Endothelial cell of umbilical vein (primary cell): Measurements from ENCODE around the gene EFNA2.

Experiments
- CTCF ChIP-seq, 2 donors: IDR thresholded peaks; 1 replicate in 1 of 2; 2 replicates in 1 of 2; pipeline ENCODE4 v1.5.1; 2011; ENCODE audit warnings: low read length in 2 of 2, mild to moderate bottlenecking in 2 of 2, moderate library complexity in 2 of 2, control low read depth in 1 of 2, inconsistent platforms in 1 of 2, low read depth in 1 of 2; ENCODE audit not compliant: insufficient read depth in 1 of 2; ENCODE audit errors: extremely low read depth in 1 of 2
- GATA2 ChIP-seq: IDR thresholded peaks from 2 replicates; pipeline ENCODE4 v1.7.0; 2011; ENCODE audit warnings: low read depth, mild to moderate bottlenecking, moderate library complexity, mixed read lengths, low read length; ENCODE audit not compliant: insufficient read length, insufficient read depth
- POLR2A ChIP-seq: IDR thresholded peaks from 2 replicates; pipeline ENCODE4 v1.6.1; 2012; ENCODE audit warnings: low read depth, mild to moderate bottlenecking, control low read depth, low read length
- POLR2AphosphoS5 ChIP-seq: IDR thresholded peaks from 2 replicates; pipeline ENCODE4 v1.6.1; 2012; ENCODE audit warnings: low read depth, mild to moderate bottlenecking, control low read depth, low read length, moderate library complexity; ENCODE audit not compliant: insufficient read depth

- no peak for TF ChIP-seq CTCF (IDR thresholded peaks at IDR 0.05; ENCODE audit: extremely low read depth in 1 of 2, insufficient read depth in 1 of 2, low read depth in 1 of 2, low read length in 2 of 2)
- TF ChIP-seq POLR2A = no peak
- no peak for TF ChIP-seq GATA2
- TF ChIP-seq POLR2AphosphoS5 = no peak
Observed at GRCh38 chr19:1313695-1314613, 28.3 kb downstream of the EFNA2 start.
